ENCODE data around the gene ZC2HC1B.

ZC2HC1B gene

GRCh38 chr6:143961886-143962878 lies 97.9 kb downstream of the ZC2HC1B start:
- peak; percentile 81 for DNase-seq (ENCODE audit: low read depth, low spot score)

- no peak for DNase-seq (ENCODE audit: low read depth, low spot score)
These were observed 99.1 kb downstream of the ZC2HC1B start for GRCh38 chr6:143963158-143963919.

GRCh38 chr6:143964674-143965081 lies 100.4 kb downstream of the ZC2HC1B start:
- no peak for DNase-seq (ENCODE audit: low read depth, low spot score)

GRCh38 chr6:143965503-143966171 lies 101.4 kb downstream of the ZC2HC1B start:
- DNase-seq (ENCODE audit: low read depth, low spot score), result peak; percentile 89

GRCh38 chr6:143966312-143966711 lies 102.0 kb downstream of the ZC2HC1B start:
- no peak for DNase-seq (ENCODE audit: low read depth, low spot score)

- DNase-seq (ENCODE audit: low read depth, low spot score), result no peak
These were observed 103.6 kb downstream of the ZC2HC1B start for GRCh38 chr6:143967706-143968376.

- no peak for DNase-seq (ENCODE audit: low read depth, low spot score)
These were observed 104.8 kb downstream of the ZC2HC1B start for GRCh38 chr6:143969077-143969476.

GRCh38 chr6:143970456-143971218 lies 106.4 kb downstream of the ZC2HC1B start:
- DNase-seq (ENCODE audit: low read depth, low spot score), result no peak

- DNase-seq (ENCODE audit: low read depth, low spot score), result peak; percentile 39
These were observed 107.4 kb downstream of the ZC2HC1B start for GRCh38 chr6:143971482-143972205.

- peak; percentile 47 for DNase-seq (ENCODE audit: low read depth, low spot score)
These were observed 109.1 kb downstream of the ZC2HC1B start for GRCh38 chr6:143973097-143973966.

GRCh38 chr6:143974089-143974488 lies 109.8 kb downstream of the ZC2HC1B start:
- DNase-seq (ENCODE audit: low read depth, low spot score), result no peak

GRCh38 chr6:143976806-143977349 lies 112.6 kb downstream of the ZC2HC1B start:
- DNase-seq (ENCODE audit: low read depth, low spot score), result no peak

GRCh38 chr6:143980921-143981320 lies 116.6 kb downstream of the ZC2HC1B start:
- DNase-seq (ENCODE audit: low read depth, low spot score), result no peak

- no peak for DNase-seq (ENCODE audit: low read depth, low spot score)
These were observed 118.7 kb downstream of the ZC2HC1B start for GRCh38 chr6:143982968-143983367.

- no peak for DNase-seq (ENCODE audit: low read depth, low spot score)
These were observed 120.4 kb downstream of the ZC2HC1B start for GRCh38 chr6:143984666-143985065.

GRCh38 chr6:143986463-143987065 lies 122.3 kb downstream of the ZC2HC1B start:
- DNase-seq (ENCODE audit: low read depth, low spot score), result no peak
